Measurements from ENCODE around the gene COL21A1.

GRCh38 chr6:56040889-56041301, 206.5 kb downstream of the COL21A1 start:
- TF ChIP-seq, protein P1, sequence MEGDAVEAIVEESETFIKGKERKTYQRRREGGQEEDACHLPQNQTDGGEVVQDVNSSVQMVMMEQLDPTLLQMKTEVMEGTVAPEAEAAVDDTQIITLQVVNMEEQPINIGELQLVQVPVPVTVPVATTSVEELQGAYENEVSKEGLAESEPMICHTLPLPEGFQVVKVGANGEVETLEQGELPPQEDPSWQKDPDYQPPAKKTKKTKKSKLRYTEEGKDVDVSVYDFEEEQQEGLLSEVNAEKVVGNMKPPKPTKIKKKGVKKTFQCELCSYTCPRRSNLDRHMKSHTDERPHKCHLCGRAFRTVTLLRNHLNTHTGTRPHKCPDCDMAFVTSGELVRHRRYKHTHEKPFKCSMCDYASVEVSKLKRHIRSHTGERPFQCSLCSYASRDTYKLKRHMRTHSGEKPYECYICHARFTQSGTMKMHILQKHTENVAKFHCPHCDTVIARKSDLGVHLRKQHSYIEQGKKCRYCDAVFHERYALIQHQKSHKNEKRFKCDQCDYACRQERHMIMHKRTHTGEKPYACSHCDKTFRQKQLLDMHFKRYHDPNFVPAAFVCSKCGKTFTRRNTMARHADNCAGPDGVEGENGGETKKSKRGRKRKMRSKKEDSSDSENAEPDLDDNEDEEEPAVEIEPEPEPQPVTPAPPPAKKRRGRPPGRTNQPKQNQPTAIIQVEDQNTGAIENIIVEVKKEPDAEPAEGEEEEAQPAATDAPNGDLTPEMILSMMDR (conservative IDR thresholded peaks at IDR 0.05; ENCODE audit: low read length): no peak
- TF ChIP-seq EZH2phosphoT487 (IDR thresholded peaks at IDR 0.05; ENCODE audit: borderline replicate concordance, low read depth, low read length): no peak
